ENCODE measurements around the gene PHKB.
"Not testable (repeated sequence)": the region's sequence is repeated elsewhere in the genome, so short reads cannot be mapped to it uniquely, and the experiment has no call there.

The PHKB gene

GRCh38 chr16:47460711-47461597 lies at the start of gene PHKB, which contains the start of gene ITFG1:
PHKB (plus strand) TSS chr16:47461331; CDS start chr16:47461351, 20 bp downstream.
ITFG1 (minus strand) TSS chr16:47461063; CDS start chr16:47461045, 18 bp downstream.
- DNase-seq: peak; percentile 96

- no peak for DNase-seq
Measured at GRCh38 chr16:47413041-47413440, 48.1 kb upstream of the PHKB start.

- DNase-seq: no peak
Measured at GRCh38 chr16:47416869-47417268, 44.3 kb upstream of the PHKB start.

GRCh38 chr16:47424846-47425245 lies 36.3 kb upstream of the PHKB start:
- no peak for DNase-seq

- DNase-seq: no peak
Measured at GRCh38 chr16:47426806-47427205, 34.3 kb upstream of the PHKB start.

GRCh38 chr16:47431960-47432359 lies 29.2 kb upstream of the PHKB start:
- DNase-seq: no peak

- not testable (repeated sequence) for DNase-seq
Measured at GRCh38 chr16:47434274-47434673, 26.9 kb upstream of the PHKB start.

GRCh38 chr16:47440066-47440465 lies 21.1 kb upstream of the PHKB start:
- DNase-seq: not testable (repeated sequence)

GRCh38 chr16:47442884-47443283 lies 18.2 kb upstream of the PHKB start:
- not testable (repeated sequence) for DNase-seq

- DNase-seq: no peak
Measured at GRCh38 chr16:47446431-47446830, 14.7 kb upstream of the PHKB start.

GRCh38 chr16:47448830-47449575 lies 12.1 kb upstream of the PHKB start:
- DNase-seq: no peak

- no peak for DNase-seq
Measured at GRCh38 chr16:47449788-47450187, 11.3 kb upstream of the PHKB start.

GRCh38 chr16:47458331-47458730 lies 2.8 kb upstream of the PHKB start:
- DNase-seq: no peak

GRCh38 chr16:47459603-47460002 lies 1.5 kb upstream of the PHKB start:
- DNase-seq: no peak

GRCh38 chr16:47460359-47460710 lies 796 bp upstream of the PHKB start:
- no peak for DNase-seq

GRCh38 chr16:47461598-47462266 lies 601 bp downstream of the PHKB start:
- DNase-seq: peak; percentile 4

GRCh38 chr16:47463771-47464624 lies 2.9 kb downstream of the PHKB start:
- no peak for DNase-seq

- no peak for DNase-seq
Measured at GRCh38 chr16:47465919-47466630, 4.9 kb downstream of the PHKB start.

GRCh38 chr16:47467501-47467900 lies 6.4 kb downstream of the PHKB start:
- no peak for DNase-seq

GRCh38 chr16:47468070-47468689 lies 7.0 kb downstream of the PHKB start:
- DNase-seq: not testable (repeated sequence)

- DNase-seq: no peak
Measured at GRCh38 chr16:47469227-47469626, 8.1 kb downstream of the PHKB start.
